NCI-H748 (cell line): ENCODE results near the gene CA10.
A peak's percentile ranks its signal among the peaks of the same experiment; 100 is the strongest.

Experiments used
- DNase-seq: peaks from one replicate; lab custom pipeline; 2025; ENCODE audit not compliant: unreplicated experiment; lab: John Stamatoyannopoulos, UW

CA10 gene

DNA sequence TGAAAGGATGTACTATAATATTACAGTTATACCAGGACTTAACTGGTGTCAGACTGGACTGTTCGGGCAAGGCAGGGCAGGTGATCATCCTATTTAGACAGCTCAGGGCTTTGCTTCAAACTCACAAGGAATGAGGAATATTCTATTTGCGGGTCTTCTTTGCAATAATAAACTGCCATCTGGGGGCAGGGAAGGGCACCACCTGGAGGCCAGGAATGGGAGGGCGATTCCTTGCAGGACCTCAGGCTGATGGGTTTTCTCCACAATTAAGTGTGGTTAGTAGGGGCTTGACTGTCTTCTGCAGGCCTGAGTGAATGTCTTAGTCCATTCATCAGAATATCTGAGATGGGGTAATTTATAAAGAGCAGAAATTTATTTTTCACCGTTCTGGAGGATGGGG, 424.1 kb downstream of the CA10 start:
- peak; percentile 52 for DNase-seq

DNA sequence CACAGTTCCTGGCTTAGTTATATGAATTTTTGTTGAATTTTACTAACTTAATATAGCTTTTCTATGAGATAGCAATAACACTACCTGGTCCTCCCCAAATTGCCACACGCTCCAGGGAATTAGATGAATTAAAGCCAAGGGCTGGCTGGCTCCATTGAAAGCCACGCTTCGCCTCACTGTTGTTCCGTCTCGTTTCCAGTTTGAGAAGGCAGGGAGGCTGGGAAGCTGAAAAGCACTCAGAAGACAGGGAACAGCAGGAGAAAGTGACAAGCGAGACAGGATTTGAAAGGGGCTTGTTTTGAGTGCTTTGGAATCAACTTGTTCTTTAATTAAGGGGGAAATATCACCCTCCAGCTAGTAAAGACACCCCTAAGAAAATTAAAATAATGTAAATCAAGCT, 425.3 kb downstream of the CA10 start:
- no peak for DNase-seq

- no peak for DNase-seq
Measured at GRCh38 chr17:51731941-51732722, 426.4 kb downstream of the CA10 start.

DNA sequence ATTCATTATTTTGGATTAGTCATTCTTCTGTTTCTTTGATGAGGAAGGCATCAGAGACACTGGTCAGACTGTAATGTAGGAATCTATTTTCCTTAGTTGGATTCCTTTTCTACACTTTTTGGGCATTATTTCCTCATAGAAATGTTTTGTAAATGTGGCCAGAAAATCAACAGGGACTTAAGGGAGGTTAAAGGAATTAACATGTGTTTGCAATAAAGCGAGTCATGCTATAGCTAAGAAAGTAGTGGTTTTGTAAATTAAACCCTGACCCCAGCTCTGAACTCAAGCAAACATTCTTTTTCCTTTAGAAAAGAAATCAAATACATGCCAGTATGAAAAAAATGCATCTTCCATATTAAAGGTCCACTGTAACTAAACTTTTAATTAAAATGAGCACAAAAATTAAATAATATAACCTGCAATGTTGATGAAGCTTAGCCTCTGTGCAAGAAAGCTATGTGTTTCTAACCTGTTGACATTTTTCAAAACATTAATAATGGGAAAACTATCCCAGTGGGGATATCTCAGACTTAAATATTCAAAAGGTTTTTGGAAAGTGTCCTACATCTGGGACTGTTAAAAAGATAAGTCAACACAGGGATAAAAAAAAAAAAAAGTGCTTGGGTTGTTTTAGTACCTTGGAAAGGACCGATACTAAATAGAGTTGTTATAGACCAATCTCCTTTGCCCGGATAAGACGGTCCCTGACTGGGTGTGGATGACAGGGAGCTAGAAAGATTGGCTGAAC, 428.0 kb downstream of the CA10 start:
- DNase-seq: no peak

GRCh38 chr17:51725185-51725584, 433.3 kb downstream of the CA10 start:
- DNase-seq: no peak

DNA sequence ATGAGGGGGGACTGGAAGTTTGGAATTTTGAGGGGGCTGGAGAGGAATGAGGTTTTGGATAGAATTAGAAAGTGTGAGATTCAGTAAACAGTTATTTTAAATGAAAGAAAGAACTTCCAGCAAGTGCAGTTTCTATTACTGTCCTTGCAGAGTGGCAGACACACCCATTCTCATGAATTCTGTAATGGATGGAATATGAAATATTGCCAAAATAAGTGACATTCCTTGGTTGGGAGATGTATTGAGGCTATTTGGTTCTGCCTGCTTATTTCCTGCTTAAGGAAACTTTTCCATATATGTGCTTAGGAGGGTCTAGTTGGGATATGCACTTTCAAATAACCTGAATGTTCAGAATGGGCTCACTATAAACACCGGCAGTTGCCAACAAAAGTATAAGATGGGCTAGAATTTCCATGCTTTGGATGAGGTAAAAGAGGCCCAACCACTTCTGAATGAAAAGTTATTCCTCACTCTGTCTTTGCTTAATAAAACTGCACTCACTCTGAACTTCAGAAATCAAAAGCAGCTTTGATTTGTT, 434.4 kb downstream of the CA10 start:
- DNase-seq: no peak

- no peak for DNase-seq
Measured at GRCh38 chr17:51722994-51723393, 435.5 kb downstream of the CA10 start.

- DNase-seq: no peak
Measured at GRCh38 chr17:51721730-51722129, 436.8 kb downstream of the CA10 start.

GRCh38 chr17:51720439-51720838, 438.1 kb downstream of the CA10 start:
- no peak for DNase-seq

DNA sequence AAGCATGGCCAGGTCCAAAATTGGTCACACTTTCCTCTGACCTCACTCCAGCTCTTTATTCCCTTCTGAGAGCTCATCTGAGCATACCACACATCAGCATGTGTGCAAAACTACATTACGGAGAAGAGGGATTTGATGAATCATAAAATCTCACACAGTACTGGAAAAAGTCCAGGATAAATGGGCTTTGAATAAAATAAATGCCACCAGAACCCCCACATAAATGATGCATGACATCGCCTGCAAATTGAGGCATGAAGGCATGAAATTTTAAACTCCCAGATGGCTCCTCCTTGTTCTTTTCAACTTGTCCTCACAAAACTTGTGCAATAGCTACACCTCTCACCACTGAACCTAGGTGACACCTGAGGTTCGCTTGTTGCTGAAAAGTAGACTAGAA, 439.5 kb downstream of the CA10 start:
- DNase-seq: no peak

- peak; percentile 24 for DNase-seq
Measured at GRCh38 chr17:51711581-51711980, 446.9 kb downstream of the CA10 start.

DNA sequence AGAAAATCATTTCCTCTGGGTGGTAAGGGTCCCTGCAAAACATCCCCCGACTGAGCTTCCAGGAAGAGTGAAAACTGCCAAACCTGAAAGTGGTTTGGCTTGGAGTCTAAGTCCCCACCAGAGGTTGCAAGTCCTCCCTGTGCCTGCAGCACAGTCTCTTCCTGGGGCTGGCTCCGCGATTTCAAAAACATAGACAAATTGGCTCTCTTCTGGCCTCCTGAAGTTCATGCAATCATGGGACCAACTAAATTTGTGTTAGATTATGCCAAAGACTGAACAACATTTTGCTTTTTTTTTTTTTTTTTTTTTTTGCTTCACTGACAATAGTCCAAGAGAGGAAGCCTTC, 447.9 kb downstream of the CA10 start:
- no peak for DNase-seq

DNA sequence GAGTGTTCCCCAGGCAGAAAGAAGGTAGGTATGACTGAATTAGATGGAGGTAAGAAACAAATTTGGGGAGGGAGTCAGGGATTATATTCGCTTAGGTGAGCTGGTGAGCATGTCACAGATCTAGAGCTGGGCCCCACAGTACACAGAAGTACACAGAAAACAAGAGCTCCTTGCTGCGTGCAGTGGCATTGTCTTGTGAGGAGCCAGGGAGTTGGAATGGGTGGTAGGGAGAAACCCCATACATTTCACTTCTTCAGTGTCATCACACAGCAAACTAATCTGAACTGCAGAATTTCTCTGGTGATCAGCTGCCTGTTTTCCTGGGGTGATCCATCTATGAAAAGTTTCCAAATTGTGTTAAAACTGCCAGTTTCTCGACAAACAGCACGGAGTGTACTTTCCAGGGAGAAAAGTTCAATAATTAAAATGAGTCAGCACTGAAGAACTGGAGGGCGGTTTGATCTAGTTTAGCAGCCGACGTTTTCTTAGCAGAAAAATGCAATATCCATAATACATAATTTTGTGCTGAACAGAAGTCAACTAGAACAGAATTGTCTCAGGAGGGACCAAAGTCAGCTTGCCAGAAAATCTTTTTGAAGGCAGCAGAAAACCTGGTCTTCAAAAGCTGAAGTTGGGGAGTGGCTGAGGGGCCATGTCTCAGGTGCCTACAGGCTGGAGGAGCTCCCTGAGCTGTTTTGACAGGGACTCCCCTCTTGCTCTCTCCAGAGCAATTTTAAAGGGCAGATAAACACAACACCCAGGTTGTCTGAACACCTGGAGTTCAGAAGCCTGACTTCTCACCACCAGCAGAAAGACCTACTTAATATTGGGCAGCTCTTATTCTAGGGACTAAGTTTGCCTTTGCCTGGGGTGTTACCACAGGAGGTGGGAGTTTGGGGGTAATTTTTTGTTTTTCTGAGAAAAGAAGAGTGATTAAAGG, 448.6 kb downstream of the CA10 start:
- DNase-seq: no peak

- no peak for DNase-seq
Measured at GRCh38 chr17:51707216-51707615, 451.3 kb downstream of the CA10 start.

- no peak for DNase-seq
Measured at GRCh38 chr17:51706093-51706492, 452.4 kb downstream of the CA10 start.

DNA sequence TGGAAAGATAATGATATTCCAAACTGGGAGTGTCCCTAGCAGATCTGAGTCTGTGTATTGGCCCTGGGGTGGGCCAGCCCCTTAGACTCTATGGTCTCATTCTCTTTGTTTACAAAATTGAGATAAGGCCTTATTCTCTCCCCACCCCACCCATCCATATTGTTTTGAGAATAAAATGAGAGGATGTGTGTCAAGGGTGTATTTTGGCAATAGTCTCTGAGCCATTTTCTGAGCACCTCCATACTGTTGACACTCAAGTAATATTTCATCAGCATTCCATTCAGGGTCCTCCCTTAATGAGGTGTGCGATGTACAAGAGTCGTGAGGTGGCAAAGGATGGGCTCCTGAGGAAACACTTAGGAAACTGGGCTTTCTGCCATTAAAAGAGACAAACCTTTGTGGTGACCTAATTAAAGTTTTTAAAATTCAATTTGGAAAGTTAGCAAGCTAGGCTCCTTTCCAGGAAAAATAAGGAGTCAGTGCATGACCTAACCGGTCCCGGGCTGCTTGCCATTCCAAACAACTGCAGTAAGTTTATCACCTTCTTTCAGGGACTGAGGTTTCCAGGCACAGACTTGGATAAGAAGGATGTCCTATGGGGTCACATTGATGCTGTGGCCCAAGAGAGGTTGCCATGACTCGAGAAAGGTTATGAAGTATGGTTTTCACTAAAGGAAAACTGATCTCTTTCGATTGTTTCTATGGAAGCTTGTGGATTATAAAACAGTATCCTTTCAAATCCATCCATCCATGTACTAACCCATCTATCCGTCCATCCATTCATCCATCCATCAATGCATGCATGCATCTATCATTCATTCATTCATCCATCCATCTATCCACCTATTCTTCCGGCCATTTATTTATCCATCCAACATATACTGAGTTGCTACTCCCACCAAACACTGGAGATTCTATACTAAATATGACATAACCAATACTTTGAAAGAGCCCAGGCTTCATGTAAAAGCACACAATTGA, 454.9 kb downstream of the CA10 start:
- DNase-seq: no peak

GRCh38 chr17:51702963-51703360, 455.6 kb downstream of the CA10 start:
- DNase-seq: no peak

GRCh38 chr17:51701501-51701900, 457.0 kb downstream of the CA10 start:
- no peak for DNase-seq

DNA sequence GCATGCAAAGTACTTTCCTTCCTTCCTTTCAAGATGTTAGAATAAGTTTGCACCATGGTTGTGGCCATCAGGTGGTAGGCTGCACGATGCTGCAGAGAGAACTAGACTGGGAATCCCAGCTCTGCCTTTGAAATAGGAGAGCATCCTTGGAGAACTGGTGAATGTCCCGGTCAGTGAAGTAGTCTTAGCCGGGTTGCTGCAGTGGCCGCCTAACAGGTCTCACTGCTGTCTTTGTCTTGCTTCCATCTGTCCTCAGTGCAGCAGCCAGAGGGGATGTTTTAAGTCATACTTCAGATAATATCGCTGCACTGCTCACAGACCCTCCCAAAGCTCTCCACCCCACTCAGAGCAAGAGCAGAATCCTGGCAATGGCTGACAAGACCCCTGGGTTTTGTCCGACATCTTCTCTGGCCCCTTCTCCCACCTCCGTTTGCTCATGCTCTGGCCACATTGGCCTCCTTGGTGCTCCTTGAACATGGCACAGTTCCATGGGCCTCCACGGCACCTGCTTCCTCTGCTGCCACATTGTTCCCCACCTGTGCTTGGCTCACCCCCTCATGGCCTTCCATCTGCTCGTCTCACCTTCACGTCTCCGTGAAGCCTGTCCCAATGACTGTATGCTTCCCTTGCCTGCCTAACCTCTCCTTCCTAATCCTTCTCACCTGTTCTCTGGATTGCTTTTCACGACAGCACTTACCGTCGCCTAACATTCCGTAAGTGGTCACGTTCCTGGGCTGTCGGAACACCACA, 458.3 kb downstream of the CA10 start:
- DNase-seq: no peak
